H9 (cell line): Measurements from ENCODE around the gene CD300LD. TPM values are rescaled to one million over a fixed set of nuclear protein-coding genes. Genes with fewer than 3 reads are reported as not detected.

Experiments used
- DNase-seq: peaks from one replicate; pipeline ENCODE4 v3.0.0-alpha.2; 2017
- H2AFZ ChIP-seq: one replicate; pipeline ENCODE4 v1.6.1; 2013; ENCODE audit warnings: mild to moderate bottlenecking, low read length, control low read depth, moderate library complexity
- H2AK5ac ChIP-seq: 2 replicates; pipeline ENCODE4 v1.6.1; 2013; ENCODE audit warnings: low read length, control low read depth, mixed read lengths; ENCODE audit not compliant: insufficient read length
- H2BK120ac ChIP-seq: one replicate; pipeline ENCODE4 v1.6.1; 2013; ENCODE audit warnings: low read depth, mild to moderate bottlenecking, low read length, control low read depth, inconsistent platforms; ENCODE audit not compliant: poor library complexity, severe bottlenecking
- H2BK12ac ChIP-seq: 2 replicates; pipeline ENCODE4 v1.6.1; 2013; ENCODE audit warnings: low read length, control low read depth, mixed read lengths, low read depth; ENCODE audit not compliant: insufficient read length
- H2BK15ac ChIP-seq: 2 replicates; pipeline ENCODE4 v1.6.1; 2013; ENCODE audit warnings: low read depth, low read length, control low read depth
- H2BK20ac ChIP-seq: one replicate; pipeline ENCODE4 v1.6.1; 2013; ENCODE audit warnings: low read depth, mild to moderate bottlenecking, low read length, control low read depth, inconsistent platforms; ENCODE audit not compliant: poor library complexity, severe bottlenecking
- H2BK5ac ChIP-seq: 2 replicates; pipeline ENCODE4 v1.6.1; 2013; ENCODE audit warnings: low read length, control low read depth, mixed read lengths; ENCODE audit not compliant: insufficient read length
- H3K14ac ChIP-seq: 2 replicates; pipeline ENCODE4 v1.6.1; 2013; ENCODE audit warnings: low read length, control low read depth; ENCODE audit not compliant: insufficient read depth
- H3K18ac ChIP-seq: 2 replicates; pipeline ENCODE4 v1.6.1; 2013; ENCODE audit warnings: low read depth, mild to moderate bottlenecking, mixed read lengths, low read length, control low read depth; ENCODE audit not compliant: insufficient read length
- H3K23ac ChIP-seq: 2 replicates; pipeline ENCODE4 v1.6.1; 2013; ENCODE audit warnings: low read length, control low read depth, mixed read lengths, low read depth; ENCODE audit not compliant: insufficient read length
- H3K23me2 ChIP-seq: 2 replicates; pipeline ENCODE4 v1.6.1; 2013; ENCODE audit warnings: low read depth, mild to moderate bottlenecking, mixed read lengths, low read length, control low read depth; ENCODE audit not compliant: insufficient read length, poor library complexity, severe bottlenecking
- H3K27ac ChIP-seq: 2 replicates; pipeline ENCODE4 v1.5.1; 2013; ENCODE audit warnings: low read length, control low read depth, mixed read lengths, low read depth; ENCODE audit not compliant: insufficient read length
- H3K27me3 ChIP-seq: 2 replicates; pipeline ENCODE4 v1.6.1; 2013; ENCODE audit warnings: low read length, control low read depth, inconsistent platforms; ENCODE audit not compliant: insufficient read depth
- H3K4ac ChIP-seq: 2 replicates; pipeline ENCODE4 v1.6.1; 2013; ENCODE audit warnings: low read depth, mild to moderate bottlenecking, control low read depth, inconsistent platforms, low read length, moderate library complexity
- H3K4me1 ChIP-seq: 2 replicates; pipeline ENCODE4 v1.6.1; 2013; ENCODE audit warnings: low read length, control low read depth, inconsistent platforms; ENCODE audit not compliant: insufficient read depth
- H3K4me2 ChIP-seq: 2 replicates; pipeline ENCODE4 v1.6.1; 2013; ENCODE audit warnings: low read length, control low read depth, mixed read lengths; ENCODE audit not compliant: insufficient read length, insufficient read depth
- H3K56ac ChIP-seq: 2 replicates; pipeline ENCODE4 v1.6.1; 2013; ENCODE audit warnings: low read depth, mild to moderate bottlenecking, mixed read lengths, low read length, control low read depth; ENCODE audit not compliant: insufficient read length
- H3K79me1 ChIP-seq: 2 replicates; pipeline ENCODE4 v1.6.1; 2013; ENCODE audit warnings: low read depth, mild to moderate bottlenecking, moderate library complexity, low read length, control low read depth, inconsistent platforms; ENCODE audit not compliant: insufficient read depth, poor library complexity, severe bottlenecking
- H3K79me2 ChIP-seq: 2 replicates; pipeline ENCODE4 v1.6.1; 2013; ENCODE audit warnings: low read length, control low read depth, inconsistent platforms; ENCODE audit not compliant: insufficient read depth
- H3K9ac ChIP-seq: 2 replicates; pipeline ENCODE4 v1.6.1; 2013; ENCODE audit warnings: low read length, control low read depth, mixed read lengths; ENCODE audit not compliant: insufficient read length; ENCODE audit errors: extremely low read depth
- H3K9me3 ChIP-seq: one replicate; pipeline ENCODE4 v1.6.1; 2013; ENCODE audit warnings: low read depth, low read length, inconsistent platforms; ENCODE audit not compliant: control insufficient read depth
- H3T11ph ChIP-seq: one replicate; pipeline ENCODE4 v1.6.1; 2013; ENCODE audit warnings: mild to moderate bottlenecking, low read length, control low read depth, inconsistent platforms
- H4K20me1 ChIP-seq: one replicate; pipeline ENCODE4 v1.6.1; 2013; ENCODE audit not compliant: control insufficient read depth, insufficient read length, insufficient read depth
- H4K5ac ChIP-seq: 2 replicates; pipeline ENCODE4 v1.6.1; 2013; ENCODE audit warnings: low read depth, mild to moderate bottlenecking, mixed read lengths, low read length, control low read depth; ENCODE audit not compliant: insufficient read length
- H4K8ac ChIP-seq: replicated peaks from 2 replicates; pipeline ENCODE4 v1.6.1; 2013; ENCODE audit warnings: low read length, control low read depth, mixed read lengths, low read depth; ENCODE audit not compliant: insufficient read length
- H4K91ac ChIP-seq: 2 replicates; pipeline ENCODE4 v1.6.1; 2013; ENCODE audit warnings: low read depth, mild to moderate bottlenecking, moderate library complexity, mixed read lengths, low read length, control low read depth; ENCODE audit not compliant: insufficient read length
- H3K27ac Mint-ChIP-seq, 3 experiments: 2 replicates in 2 of 3; 3 replicates in 1 of 3; pipeline ENCODE4 v1.8.0; 2020 to 2021; ENCODE audit warnings: mixed read lengths in 3 of 3, mild to moderate bottlenecking in 1 of 3, moderate library complexity in 1 of 3
- H3K27me3 Mint-ChIP-seq: 2 replicates; pipeline ENCODE4 v1.8.0; 2021; ENCODE audit warnings: low read depth, mild to moderate bottlenecking, moderate library complexity, mixed read lengths
- H3K36me3 Mint-ChIP-seq, 3 experiments: 2 replicates in 2 of 3; 3 replicates in 1 of 3; pipeline ENCODE4 v1.8.0; 2020 to 2021; ENCODE audit warnings: low read depth in 3 of 3, mixed read lengths in 3 of 3; ENCODE audit not compliant: insufficient read depth in 1 of 3
- H3K4me1 Mint-ChIP-seq, 2 experiments: 2 replicates each; pipeline ENCODE4 v1.8.0; 2020; ENCODE audit warnings: mixed read lengths in 2 of 2
- H3K4me3 Mint-ChIP-seq, 2 experiments: 2 replicates in 1 of 2; 3 replicates in 1 of 2; pipeline ENCODE4 v1.8.0; 2020 to 2021; ENCODE audit warnings: mild to moderate bottlenecking in 2 of 2, mixed read lengths in 2 of 2, moderate library complexity in 1 of 2
- H3K9me3 Mint-ChIP-seq, 2 experiments: 2 replicates in 1 of 2; 3 replicates in 1 of 2; pipeline ENCODE4 v1.8.0; 2020; ENCODE audit warnings: mild to moderate bottlenecking in 2 of 2, mixed read lengths in 2 of 2, moderate library complexity in 1 of 2
- WGBS: extraction: QIAGEN DNeasy Blood & Tissue Kit; methylation state at CpG from one replicate; pipeline ENCODE4 v1.1.7; 2013; ENCODE audit warnings: missing lambda C conversion rate, low lambda C conversion rate, mixed read lengths; ENCODE audit not compliant: insufficient read length; ENCODE audit errors: extremely low coverage; 5-methylcytosine and 5-hydroxymethylcytosine counted together
- total RNA-seq: library from RNA; stranded (reverse); gene quantifications from 2 replicates; pipeline ENCODE4 v1.2.1, GENCODE V29; 2021
- TF ChIP-seq, protein P1 (sequence below): fragments of 200-600 bp; sonication (generic); conservative IDR thresholded peaks from 3 replicates; pipeline ENCODE4 v1.8.0; 2021; ENCODE audit warnings: antibody characterized with exemption, mild to moderate bottlenecking

Gene CD300LD
- total RNA-seq, 1 experiment from 2014 or later, result not detected

DNA sequence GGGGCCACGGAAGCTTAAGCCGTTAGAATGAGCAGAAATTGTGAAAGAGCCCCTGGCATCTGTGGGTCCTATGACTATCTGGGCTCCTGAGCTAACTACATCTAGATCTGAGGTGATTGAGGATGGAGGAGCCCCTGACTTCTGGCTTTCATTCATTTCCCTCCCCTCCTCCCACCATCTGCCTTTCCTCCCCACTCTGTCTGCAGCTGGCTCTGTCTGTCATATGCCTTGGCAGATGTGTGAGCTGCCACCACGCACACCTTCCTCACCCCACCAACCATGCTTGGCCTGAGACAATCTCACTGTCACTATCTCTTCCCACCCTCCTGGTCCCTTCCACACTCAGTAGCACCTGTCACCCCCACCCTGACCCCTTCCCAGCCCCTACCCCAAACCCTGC lies 26.4 kb upstream of the CD300LD start:
- H3K4me1 Mint-ChIP-seq, result no peaks in the 10 kb centered on the region
- no peak overlapping the region for H3K56ac ChIP-seq
- no peak overlapping the region for H4K91ac ChIP-seq
- no CpG with 5 or more reads among the region's 3 CpGs for WGBS
- H3K14ac ChIP-seq, result no peak overlapping the region
- no peak overlapping the region for H3K27ac Mint-ChIP-seq
- H3K23ac ChIP-seq, result no peak overlapping the region
- H3K23me2 ChIP-seq, result no peaks in the 10 kb centered on the region
- TF ChIP-seq, protein P1, sequence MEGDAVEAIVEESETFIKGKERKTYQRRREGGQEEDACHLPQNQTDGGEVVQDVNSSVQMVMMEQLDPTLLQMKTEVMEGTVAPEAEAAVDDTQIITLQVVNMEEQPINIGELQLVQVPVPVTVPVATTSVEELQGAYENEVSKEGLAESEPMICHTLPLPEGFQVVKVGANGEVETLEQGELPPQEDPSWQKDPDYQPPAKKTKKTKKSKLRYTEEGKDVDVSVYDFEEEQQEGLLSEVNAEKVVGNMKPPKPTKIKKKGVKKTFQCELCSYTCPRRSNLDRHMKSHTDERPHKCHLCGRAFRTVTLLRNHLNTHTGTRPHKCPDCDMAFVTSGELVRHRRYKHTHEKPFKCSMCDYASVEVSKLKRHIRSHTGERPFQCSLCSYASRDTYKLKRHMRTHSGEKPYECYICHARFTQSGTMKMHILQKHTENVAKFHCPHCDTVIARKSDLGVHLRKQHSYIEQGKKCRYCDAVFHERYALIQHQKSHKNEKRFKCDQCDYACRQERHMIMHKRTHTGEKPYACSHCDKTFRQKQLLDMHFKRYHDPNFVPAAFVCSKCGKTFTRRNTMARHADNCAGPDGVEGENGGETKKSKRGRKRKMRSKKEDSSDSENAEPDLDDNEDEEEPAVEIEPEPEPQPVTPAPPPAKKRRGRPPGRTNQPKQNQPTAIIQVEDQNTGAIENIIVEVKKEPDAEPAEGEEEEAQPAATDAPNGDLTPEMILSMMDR, result no peak
- no peak overlapping the region for H2AK5ac ChIP-seq
- no peak overlapping the region for H3T11ph ChIP-seq
- H3K36me3 Mint-ChIP-seq, result no peaks in the 10 kb centered on the region
- H3K9ac ChIP-seq, result no peak overlapping the region
- no peaks in the 10 kb centered on the region for H3K79me2 ChIP-seq
- no peaks in the 10 kb centered on the region for H3K79me1 ChIP-seq
- no peak overlapping the region for H4K8ac ChIP-seq
- no peak overlapping the region for H3K4ac ChIP-seq
- H3K27me3 ChIP-seq, result 0 out of 2 replicates have a peak, but pooled peaks cover 4% of the 10 kb centered on the region
- no peak overlapping the region for H2BK120ac ChIP-seq
- DNase-seq, result no peak
- H3K4me3 Mint-ChIP-seq, result no peak overlapping the region
- H3K4me2 ChIP-seq, result no peak overlapping the region
- no peak overlapping the region for H2BK15ac ChIP-seq
- no peak overlapping the region for H2BK12ac ChIP-seq
- H2BK20ac ChIP-seq, result no peak overlapping the region
- peaks cover 0 to 2% of the 10 kb centered on the region in 2 experiments; a peak in 1 of 5 replicates for H3K9me3 Mint-ChIP-seq
- no peak overlapping the region for H4K5ac ChIP-seq
- no peaks in the 10 kb centered on the region for H3K4me1 ChIP-seq
- no peak overlapping the region for H2BK5ac ChIP-seq
- no peaks in the 10 kb centered on the region for H4K20me1 ChIP-seq
- no peak overlapping the region for H3K27ac ChIP-seq
- no peak overlapping the region for H3K18ac ChIP-seq
- no peak overlapping the region for H2AFZ ChIP-seq
- H3K9me3 ChIP-seq, result no peaks in the 10 kb centered on the region
- peaks cover 82% of the 10 kb centered on the region for H3K27me3 Mint-ChIP-seq
